ENCODE data around the gene BATF. TPM values are rescaled to one million over a fixed set of nuclear protein-coding genes. Genes with fewer than 3 reads are reported as not detected.

Gene BATF
- total RNA-seq, 1 experiment from 2014 or later: 0.69 TPM

DNA sequence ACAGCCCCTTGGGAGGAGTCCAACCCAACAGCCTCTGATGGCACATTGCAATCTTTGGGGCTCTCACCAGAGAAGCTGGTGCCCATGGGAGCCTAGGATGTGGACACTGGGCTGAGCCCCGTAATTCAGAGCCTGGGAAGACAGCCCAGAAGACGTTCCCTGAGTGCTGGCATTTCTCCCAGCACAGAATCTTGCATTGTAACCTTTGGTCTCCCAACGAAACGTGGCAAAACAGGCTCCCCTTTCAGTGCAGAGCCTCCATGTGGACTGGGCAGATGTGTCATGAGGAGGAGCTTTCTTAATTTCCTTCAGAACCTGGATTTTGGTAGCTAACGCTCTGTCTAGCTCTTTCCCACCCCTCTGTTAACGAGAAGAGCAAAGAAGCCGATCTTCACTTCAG lies 26.3 kb downstream of the BATF start:
- ATAC-seq: no peak
- CTCF ChIA-PET: interaction anchor here (1.9 kb wide), 1 partner anchor 12 kb away, joined by 6 read pairs; no protein-coding TSS in a partner anchor

More for the DNA sequence above, 26.3 kb downstream of the BATF start:
- no TSS peak for BruUV-seq (replicated peaks)
- Histone ChIP-seq H3K4me2 (ENCODE audit: low read length) (no peak overlapping the region), H4K20me1 (ENCODE audit: insufficient read depth) (no peaks in the 10 kb centered on the region), H3K27ac (ENCODE audit: low read depth, low read length) (no peak overlapping the region), H2AFZ (ENCODE audit: low read depth, low read length, poor library complexity, severe bottlenecking) (no peak overlapping the region), H3K36me3 (ENCODE audit: control insufficient read depth in 1 of 2, insufficient read depth in 2 of 2, low read length in 2 of 2) (no peaks in the 10 kb centered on the region), H3K79me2 (ENCODE audit: insufficient read depth, low read length) (no peaks in the 10 kb centered on the region), H3K9ac (ENCODE audit: low read length) (no peak overlapping the region), H3K4me3 (replicated peaks in 1 of 2; ENCODE audit: low read depth in 1 of 2, low read length in 2 of 2) (no peak overlapping the region), H3K4me1 (ENCODE audit: control insufficient read depth in 1 of 2, insufficient read depth in 2 of 2, low read length in 2 of 2) (no peaks in the 10 kb centered on the region), H3K27me3 (ENCODE audit: insufficient read depth, low read length) (no peaks in the 10 kb centered on the region), H3K9me2 (ENCODE audit: insufficient read depth) (no peaks in the 10 kb centered on the region), H3K9me3 (ENCODE audit: control insufficient read depth in 1 of 2, insufficient read depth in 1 of 2, low read depth in 1 of 2, low read length in 2 of 2) (no peaks in the 10 kb centered on the region)
- RAD21 ChIA-PET (ENCODE audit: low non-redundant PET in 1 of 2, low total read pairs in 2 of 2, uncharacterized antibody in 2 of 2, unreplicated experiment in 2 of 2): no interaction called here
- intact Hi-C loops (cut with micrococcal nuclease): no loop called here
- POLR2A ChIA-PET: interaction anchor here (0.9 kb wide), 1 partner anchor 12 kb away, joined by 3 read pairs; no protein-coding TSS in a partner anchor
- TF ChIP-seq POLR2A (IDR thresholded peaks at IDR 0.05; ENCODE audit: borderline replicate concordance, extremely low read depth, insufficient read depth, insufficient read length) (no peak), EZH2 (IDR thresholded peaks at IDR 0.05) (no peak), ELF1 (IDR thresholded peaks at IDR 0.05; ENCODE audit: borderline replicate concordance, low read depth) (no peak), TCF7L2 (IDR thresholded peaks at IDR 0.05; ENCODE audit: borderline replicate concordance, extremely low read depth, insufficient read depth, insufficient read length) (no peak)
- TF ChIP-seq, protein P1, sequence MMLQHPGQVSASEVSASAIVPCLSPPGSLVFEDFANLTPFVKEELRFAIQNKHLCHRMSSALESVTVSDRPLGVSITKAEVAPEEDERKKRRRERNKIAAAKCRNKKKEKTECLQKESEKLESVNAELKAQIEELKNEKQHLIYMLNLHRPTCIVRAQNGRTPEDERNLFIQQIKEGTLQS (IDR thresholded peaks at IDR 0.05): no peak
- TF ChIP-seq, protein P2, sequence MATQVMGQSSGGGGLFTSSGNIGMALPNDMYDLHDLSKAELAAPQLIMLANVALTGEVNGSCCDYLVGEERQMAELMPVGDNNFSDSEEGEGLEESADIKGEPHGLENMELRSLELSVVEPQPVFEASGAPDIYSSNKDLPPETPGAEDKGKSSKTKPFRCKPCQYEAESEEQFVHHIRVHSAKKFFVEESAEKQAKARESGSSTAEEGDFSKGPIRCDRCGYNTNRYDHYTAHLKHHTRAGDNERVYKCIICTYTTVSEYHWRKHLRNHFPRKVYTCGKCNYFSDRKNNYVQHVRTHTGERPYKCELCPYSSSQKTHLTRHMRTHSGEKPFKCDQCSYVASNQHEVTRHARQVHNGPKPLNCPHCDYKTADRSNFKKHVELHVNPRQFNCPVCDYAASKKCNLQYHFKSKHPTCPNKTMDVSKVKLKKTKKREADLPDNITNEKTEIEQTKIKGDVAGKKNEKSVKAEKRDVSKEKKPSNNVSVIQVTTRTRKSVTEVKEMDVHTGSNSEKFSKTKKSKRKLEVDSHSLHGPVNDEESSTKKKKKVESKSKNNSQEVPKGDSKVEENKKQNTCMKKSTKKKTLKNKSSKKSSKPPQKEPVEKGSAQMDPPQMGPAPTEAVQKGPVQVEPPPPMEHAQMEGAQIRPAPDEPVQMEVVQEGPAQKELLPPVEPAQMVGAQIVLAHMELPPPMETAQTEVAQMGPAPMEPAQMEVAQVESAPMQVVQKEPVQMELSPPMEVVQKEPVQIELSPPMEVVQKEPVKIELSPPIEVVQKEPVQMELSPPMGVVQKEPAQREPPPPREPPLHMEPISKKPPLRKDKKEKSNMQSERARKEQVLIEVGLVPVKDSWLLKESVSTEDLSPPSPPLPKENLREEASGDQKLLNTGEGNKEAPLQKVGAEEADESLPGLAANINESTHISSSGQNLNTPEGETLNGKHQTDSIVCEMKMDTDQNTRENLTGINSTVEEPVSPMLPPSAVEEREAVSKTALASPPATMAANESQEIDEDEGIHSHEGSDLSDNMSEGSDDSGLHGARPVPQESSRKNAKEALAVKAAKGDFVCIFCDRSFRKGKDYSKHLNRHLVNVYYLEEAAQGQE (IDR thresholded peaks at IDR 0.05; ENCODE audit: low read depth): no peak
- TF ChIP-seq, protein P3, sequence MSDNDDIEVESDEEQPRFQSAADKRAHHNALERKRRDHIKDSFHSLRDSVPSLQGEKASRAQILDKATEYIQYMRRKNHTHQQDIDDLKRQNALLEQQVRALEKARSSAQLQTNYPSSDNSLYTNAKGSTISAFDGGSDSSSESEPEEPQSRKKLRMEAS (IDR thresholded peaks at IDR 0.05): no peak
- DNase-seq (ENCODE audit: low read depth, low spot score): no peak
